GM18526 (cell line): ENCODE measurements around the gene WBP2.

Experiments
- POLR2A ChIP-seq: IDR thresholded peaks from 3 replicates; pipeline ENCODE4 v1.6.1; 2011; ENCODE audit not compliant: insufficient read length; ENCODE audit errors: extremely low read depth

WBP2 gene

GRCh38 chr17:75820094-75821080 is 34.7 kb downstream of the WBP2 start:
- TF ChIP-seq POLR2A, result no peak

- no peak for TF ChIP-seq POLR2A
Measured at GRCh38 chr17:75819678-75820077, 35.5 kb downstream of the WBP2 start.

- TF ChIP-seq POLR2A, result no peak
Measured at GRCh38 chr17:75819116-75819515, 36.0 kb downstream of the WBP2 start.

- no peak for TF ChIP-seq POLR2A
Measured at GRCh38 chr17:75818326-75818885, 36.7 kb downstream of the WBP2 start.

- no peak for TF ChIP-seq POLR2A
Measured at GRCh38 chr17:75817571-75817970, 37.6 kb downstream of the WBP2 start.

GRCh38 chr17:75816693-75817092 is 38.4 kb downstream of the WBP2 start:
- no peak for TF ChIP-seq POLR2A

- TF ChIP-seq POLR2A, result no peak
Measured at GRCh38 chr17:75815399-75815798, 39.7 kb downstream of the WBP2 start.

- TF ChIP-seq POLR2A, result no peak
Measured at GRCh38 chr17:75814900-75815373, 40.2 kb downstream of the WBP2 start.

- TF ChIP-seq POLR2A, result no peak
Measured at GRCh38 chr17:75814021-75814395, 41.1 kb downstream of the WBP2 start.

- TF ChIP-seq POLR2A, result no peak
Measured at GRCh38 chr17:75813081-75814020, 41.8 kb downstream of the WBP2 start.

- no peak for TF ChIP-seq POLR2A
Measured at GRCh38 chr17:75812096-75813013, 42.8 kb downstream of the WBP2 start.

GRCh38 chr17:75811174-75811573 is 44.0 kb downstream of the WBP2 start:
- TF ChIP-seq POLR2A, result no peak

GRCh38 chr17:75810216-75810615 is 44.9 kb downstream of the WBP2 start:
- TF ChIP-seq POLR2A, result no peak

- no peak for TF ChIP-seq POLR2A
Measured at GRCh38 chr17:75809631-75810111, 45.5 kb downstream of the WBP2 start.
